WERI-Rb-1 (cell line): Measurements from ENCODE around the gene CERK.

Experiments used
- DNase-seq: peaks from one replicate; pipeline ENCODE4 v3.0.0-alpha.2; 2020
- H3K27ac ChIP-seq: fragments of 250-450 bp; sonication (Bioruptor Pico); 2 replicates; pipeline ENCODE4 v1.5.1; 2020; ENCODE audit warnings: mild to moderate bottlenecking, moderate library complexity
- H3K27me3 ChIP-seq: fragments of 250-450 bp; sonication (Bioruptor Pico); 2 replicates; pipeline ENCODE4 v1.5.1; 2021; ENCODE audit warnings: mild to moderate bottlenecking, low read depth, moderate library complexity; ENCODE audit not compliant: insufficient read depth, severe bottlenecking
- H3K36me3 ChIP-seq: fragments of 250-450 bp; sonication (Bioruptor Pico); 2 replicates; pipeline ENCODE4 v1.5.1; 2020; ENCODE audit warnings: mild to moderate bottlenecking, moderate library complexity
- H3K4me3 ChIP-seq: 2 replicates; pipeline ENCODE4 v1.5.1; 2011; ENCODE audit warnings: low read depth, mild to moderate bottlenecking, control low read depth, low read length
- H3K9me3 ChIP-seq: fragments of 250-450 bp; sonication (Bioruptor Pico); 2 replicates; pipeline ENCODE4 v1.5.1; 2021; ENCODE audit warnings: mild to moderate bottlenecking, moderate library complexity; ENCODE audit not compliant: severe bottlenecking
- CTCF ChIP-seq: IDR thresholded peaks from 2 replicates; pipeline ENCODE4 v1.5.1; 2011; ENCODE audit warnings: low read depth, mild to moderate bottlenecking, control low read depth, inconsistent platforms, low read length

CERK gene

GRCh38 chr22:46710806-46711205 is 27.2 kb downstream of the CERK start:
- no peak overlapping the region for H3K4me3 ChIP-seq
- no peaks in the 10 kb centered on the region for H3K9me3 ChIP-seq
- TF ChIP-seq CTCF = no peak
- H3K27ac ChIP-seq = no peak overlapping the region
- H3K36me3 ChIP-seq = peaks cover 72% of the 10 kb centered on the region
- no peak for DNase-seq
- H3K27me3 ChIP-seq = no peaks in the 10 kb centered on the region

- DNase-seq = no peak
- peaks cover 79% of the 10 kb centered on the region for H3K36me3 ChIP-seq
- no peak overlapping the region for H3K4me3 ChIP-seq
- no peaks in the 10 kb centered on the region for H3K27me3 ChIP-seq
- no peak overlapping the region for H3K27ac ChIP-seq
- H3K9me3 ChIP-seq = no peaks in the 10 kb centered on the region
- TF ChIP-seq CTCF = no peak
These were observed 29.2 kb downstream of the CERK start for GRCh38 chr22:46708766-46709330.

GRCh38 chr22:46707827-46708570 is 30.1 kb downstream of the CERK start:
- Histone ChIP-seq H3K36me3 (peaks cover 74% of the 10 kb centered on the region), H3K27me3 (no peaks in the 10 kb centered on the region), H3K4me3 (no peak overlapping the region)

GRCh38 chr22:46707305-46707704 is 30.7 kb downstream of the CERK start:
- Histone ChIP-seq H3K36me3 (peaks cover 81% of the 10 kb centered on the region), H3K27me3 (no peaks in the 10 kb centered on the region)
- TF ChIP-seq CTCF = no peak

More at GRCh38 chr22:46707827-46708570, 30.1 kb downstream of the CERK start:
- no peak for DNase-seq
- Histone ChIP-seq H3K27ac (no peak overlapping the region), H3K9me3 (no peaks in the 10 kb centered on the region)
- no peak for TF ChIP-seq CTCF

GRCh38 chr22:46706060-46706459 is 32.0 kb downstream of the CERK start:
- DNase-seq = no peak
- no peak for TF ChIP-seq CTCF
- Histone ChIP-seq H3K27ac (no peak overlapping the region), H3K4me3 (no peak overlapping the region), H3K9me3 (no peaks in the 10 kb centered on the region), H3K27me3 (no peaks in the 10 kb centered on the region), H3K36me3 (peaks cover 77% of the 10 kb centered on the region)

More at GRCh38 chr22:46707305-46707704, 30.7 kb downstream of the CERK start:
- Histone ChIP-seq H3K27ac (no peak overlapping the region), H3K4me3 (no peak overlapping the region), H3K9me3 (no peaks in the 10 kb centered on the region)
- DNase-seq = no peak
